Adrenal gland (tissue), 5 donors: Measurements from ENCODE around the gene CARS2.

Experiments used
- POLR2A ChIP-seq, 2 donors: fragments of 450-650 bp; IDR thresholded peaks; one replicate each; pipeline ENCODE4 v1.6.1; 2017; ENCODE audit warnings: antibody characterized with exemption in 2 of 2, mild to moderate bottlenecking in 2 of 2, moderate library complexity in 1 of 2
- TF ChIP-seq, protein P1 (sequence below), 6 experiments: fragments of 450-650 bp in 4 of 6; fragments of 200-600 bp in 2 of 6; sonication (generic) in 1 of 6; IDR thresholded peaks; 1 replicate in 5 of 6; 2 replicates in 1 of 6; pipeline versions ENCODE4 v1.5.1 to v1.8.0; 2016 to 2021; ENCODE audit warnings: antibody characterized with exemption in 6 of 6, mild to moderate bottlenecking in 2 of 6, moderate library complexity in 1 of 6
- donor health status: DM: no; HTN: no; CAD: no.

DNA sequence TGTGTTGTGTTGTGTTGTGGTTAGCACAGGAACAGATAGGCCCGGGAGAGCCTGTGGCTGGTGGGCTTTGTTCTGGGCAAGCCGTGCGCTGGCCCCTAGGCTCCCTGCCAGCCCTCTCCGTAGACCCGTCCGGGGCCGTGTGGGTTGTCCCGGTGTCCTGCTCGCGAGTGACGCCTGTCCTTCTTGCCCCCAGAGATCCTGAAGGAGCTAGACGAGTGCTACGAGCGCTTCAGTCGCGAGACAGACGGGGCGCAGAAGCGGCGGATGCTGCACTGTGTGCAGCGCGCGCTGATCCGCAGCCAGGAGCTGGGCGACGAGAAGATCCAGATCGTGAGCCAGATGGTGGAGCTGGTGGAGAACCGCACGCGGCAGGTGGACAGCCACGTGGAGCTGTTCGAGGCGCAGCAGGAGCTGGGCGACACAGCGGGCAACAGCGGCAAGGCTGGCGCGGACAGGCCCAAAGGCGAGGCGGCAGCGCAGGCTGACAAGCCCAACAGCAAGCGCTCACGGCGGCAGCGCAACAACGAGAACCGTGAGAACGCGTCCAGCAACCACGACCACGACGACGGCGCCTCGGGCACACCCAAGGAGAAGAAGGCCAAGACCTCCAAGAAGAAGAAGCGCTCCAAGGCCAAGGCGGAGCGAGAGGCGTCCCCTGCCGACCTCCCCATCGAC, 13.3 kb upstream of the CARS2 start:
- TF ChIP-seq, protein P1, sequence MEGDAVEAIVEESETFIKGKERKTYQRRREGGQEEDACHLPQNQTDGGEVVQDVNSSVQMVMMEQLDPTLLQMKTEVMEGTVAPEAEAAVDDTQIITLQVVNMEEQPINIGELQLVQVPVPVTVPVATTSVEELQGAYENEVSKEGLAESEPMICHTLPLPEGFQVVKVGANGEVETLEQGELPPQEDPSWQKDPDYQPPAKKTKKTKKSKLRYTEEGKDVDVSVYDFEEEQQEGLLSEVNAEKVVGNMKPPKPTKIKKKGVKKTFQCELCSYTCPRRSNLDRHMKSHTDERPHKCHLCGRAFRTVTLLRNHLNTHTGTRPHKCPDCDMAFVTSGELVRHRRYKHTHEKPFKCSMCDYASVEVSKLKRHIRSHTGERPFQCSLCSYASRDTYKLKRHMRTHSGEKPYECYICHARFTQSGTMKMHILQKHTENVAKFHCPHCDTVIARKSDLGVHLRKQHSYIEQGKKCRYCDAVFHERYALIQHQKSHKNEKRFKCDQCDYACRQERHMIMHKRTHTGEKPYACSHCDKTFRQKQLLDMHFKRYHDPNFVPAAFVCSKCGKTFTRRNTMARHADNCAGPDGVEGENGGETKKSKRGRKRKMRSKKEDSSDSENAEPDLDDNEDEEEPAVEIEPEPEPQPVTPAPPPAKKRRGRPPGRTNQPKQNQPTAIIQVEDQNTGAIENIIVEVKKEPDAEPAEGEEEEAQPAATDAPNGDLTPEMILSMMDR (IDR thresholded peaks at IDR 0.05) = no peak
- no peak for TF ChIP-seq POLR2A (IDR thresholded peaks at IDR 0.05)
